SK-N-SH (cell line): Measurements from ENCODE around the gene SERP2. TPM values are rescaled to one million over a fixed set of nuclear protein-coding genes. Genes with fewer than 3 reads are reported as not detected.
A peak's percentile ranks its signal among the peaks of the same experiment; 100 is the strongest.

Source experiments
- CTCF ChIA-PET: fragments of 300-600, 350-600 bp; formaldehyde crosslinking; extraction: SDS; loops from one replicate; lab custom pipeline; 2021; lab: Yijun Ruan, JAX
- POLR2A ChIA-PET: fragments of 350-600 bp; sonication (Branson Sonifier 250); formaldehyde crosslinking; extraction: SDS; loops from one replicate; lab custom pipeline; 2020; ENCODE audit warnings: antibody characterized with exemption, inconsistent platforms; lab: Yijun Ruan, JAX
- DNase-seq: peaks from one replicate; pipeline ENCODE4 v3.0.0; 2012
- H2AFZ ChIP-seq: fragments of 200-600 bp; sonication (generic); 2 replicates; pipeline ENCODE4 v1.8.1; 2016; ENCODE audit warnings: antibody characterized with exemption, mild to moderate bottlenecking, low read depth
- H3F3A ChIP-seq: fragments of 200-600 bp; sonication (generic); replicated peaks from 2 replicates; pipeline ENCODE3; 2016; ENCODE audit warnings: antibody characterized with exemption, mild to moderate bottlenecking; ENCODE audit not compliant: insufficient read depth
- H3K27ac ChIP-seq, 2 experiments: fragments of 200-500 bp in 1 of 2; fragments of 200-600 bp in 1 of 2; sonication (Bioruptor generic) in 1 of 2; sonication (generic), shearing (Covaris generic) in 1 of 2; 2 replicates each; pipeline versions ENCODE4 v1.5.1 to v1.6.1; 2014 to 2016; ENCODE audit warnings: low read depth in 2 of 2, inconsistent platforms in 1 of 2, low read length in 1 of 2, mild to moderate bottlenecking in 1 of 2, mixed read lengths in 1 of 2
- H3K27me3 ChIP-seq: fragments of 200-600 bp; sonication (generic), shearing (Covaris generic); 2 replicates; pipeline ENCODE4 v1.6.1; 2016; ENCODE audit warnings: mixed run types; ENCODE audit not compliant: insufficient read depth
- H3K36me3 ChIP-seq, 2 experiments: fragments of 200-500 bp in 1 of 2; fragments of 200-600 bp in 1 of 2; sonication (Bioruptor generic) in 1 of 2; sonication (generic) in 1 of 2; replicated peaks in 1 of 2; 2 replicates each; pipeline versions ENCODE3 to v1.5.1; 2014 to 2016; ENCODE audit warnings: low read length in 1 of 2, mild to moderate bottlenecking in 1 of 2; ENCODE audit not compliant: insufficient read depth in 2 of 2, control insufficient read depth in 1 of 2
- H3K4me1 ChIP-seq, 2 experiments: fragments of 200-500 bp in 1 of 2; fragments of 200-600 bp in 1 of 2; sonication (Bioruptor generic) in 1 of 2; sonication (generic), shearing (Covaris generic) in 1 of 2; 2 replicates each; pipeline versions ENCODE4 v1.5.1 to v1.6.1; 2014 to 2016; ENCODE audit warnings: low read depth in 1 of 2, low read length in 1 of 2, mixed run types in 1 of 2; ENCODE audit not compliant: insufficient read depth in 2 of 2, control insufficient read depth in 1 of 2
- H3K4me2 ChIP-seq: fragments of 200-600 bp; sonication (generic), shearing (Covaris generic); 2 replicates; pipeline ENCODE4 v1.6.1; 2017; ENCODE audit warnings: mixed run types
- H3K4me3 ChIP-seq, 2 experiments: fragments of 200-500 bp in 1 of 2; fragments of 200-600 bp in 1 of 2; sonication (Bioruptor generic) in 1 of 2; sonication (generic), shearing (Covaris generic) in 1 of 2; 2 replicates each; pipeline versions ENCODE4 v1.5.1 to v1.8.1; 2014 to 2016; ENCODE audit warnings: low read depth in 2 of 2, inconsistent platforms in 1 of 2, low read length in 1 of 2, mild to moderate bottlenecking in 1 of 2, mixed read lengths in 1 of 2, moderate library complexity in 1 of 2
- H3K79me2 ChIP-seq: fragments of 200-600 bp; sonication (generic); 2 replicates; pipeline ENCODE4 v1.8.1; 2017; ENCODE audit warnings: mild to moderate bottlenecking; ENCODE audit not compliant: insufficient read depth
- H3K9ac ChIP-seq: fragments of 200-600 bp; sonication (generic); 2 replicates; pipeline ENCODE4 v1.6.1; 2017; ENCODE audit warnings: mixed run types
- H3K9me2 ChIP-seq: fragments of 200-600 bp; sonication (generic); 2 replicates; pipeline ENCODE4 v1.6.1; 2017; ENCODE audit warnings: mixed run types
- H3K9me3 ChIP-seq: fragments of 200-600 bp; sonication (generic); 2 replicates; pipeline ENCODE4 v1.6.1; 2017; ENCODE audit warnings: mixed run types, mild to moderate bottlenecking, moderate library complexity
- H4K20me1 ChIP-seq: fragments of 200-600 bp; sonication (generic); 2 replicates; pipeline ENCODE4 v1.6.1; 2017; ENCODE audit warnings: mild to moderate bottlenecking, mixed run types; ENCODE audit not compliant: insufficient read depth
- CHD2 ChIP-seq: fragments of 150-350 bp; IDR thresholded peaks from 2 replicates; pipeline ENCODE4 v1.6.1; 2018; ENCODE audit warnings: low read length; ENCODE audit not compliant: partially characterized antibody
- CTCF ChIP-seq: fragments of 200-600 bp; sonication (generic); IDR thresholded peaks from 2 replicates; pipeline ENCODE4 v1.6.1; 2017; ENCODE audit warnings: antibody characterized with exemption, mild to moderate bottlenecking, moderate library complexity
- ELF1 ChIP-seq: IDR thresholded peaks from 2 replicates; pipeline ENCODE4 v1.4.0; 2012
- FOXM1 ChIP-seq: IDR thresholded peaks from 2 replicates; pipeline ENCODE4 v1.4.0; 2012; ENCODE audit warnings: low read depth, mild to moderate bottlenecking
- JUND ChIP-seq: IDR thresholded peaks from 2 replicates; pipeline ENCODE4 v1.4.0; 2012
- MXI1 ChIP-seq: IDR thresholded peaks from 2 replicates; pipeline ENCODE4 v1.6.1; 2012; ENCODE audit warnings: mild to moderate bottlenecking, low read depth, low read length, improper control_type of control experiment
- NFIC ChIP-seq: IDR thresholded peaks from 2 replicates; pipeline ENCODE4 v1.4.0; 2012; ENCODE audit warnings: borderline replicate concordance
- POLR2AphosphoS5 ChIP-seq: IDR thresholded peaks from 2 replicates; pipeline ENCODE4 v1.6.1; 2012; ENCODE audit warnings: low read depth, low read length
- RAD21 ChIP-seq: IDR thresholded peaks from 2 replicates; pipeline ENCODE4 v1.6.1; 2012; ENCODE audit warnings: mild to moderate bottlenecking, low read length
- REST ChIP-seq: IDR thresholded peaks from 2 replicates; pipeline ENCODE4 v1.6.1; 2012; ENCODE audit warnings: mild to moderate bottlenecking, low read depth, low read length, moderate library complexity
- RXRA ChIP-seq: IDR thresholded peaks from 2 replicates; pipeline ENCODE4 v1.4.0; 2012; ENCODE audit warnings: low read depth, mild to moderate bottlenecking, borderline replicate concordance
- TAF1 ChIP-seq: IDR thresholded peaks from 2 replicates; pipeline ENCODE4 v1.6.1; 2012; ENCODE audit warnings: low read depth, mild to moderate bottlenecking, low read length, moderate library complexity, borderline replicate concordance
- TCF12 ChIP-seq: IDR thresholded peaks from 2 replicates; pipeline ENCODE4 v1.4.0; 2012
- TEAD4 ChIP-seq: IDR thresholded peaks from 2 replicates; pipeline ENCODE4 v1.4.0; 2012; ENCODE audit warnings: mild to moderate bottlenecking, borderline replicate concordance; ENCODE audit not compliant: insufficient read depth
- USF2 ChIP-seq: fragments of 150-350 bp; IDR thresholded peaks from 2 replicates; pipeline ENCODE4 v1.6.1; 2017; ENCODE audit warnings: antibody characterized with exemption, low read length, low read depth, borderline replicate concordance
- WGBS: methylation state at CpG from one replicate; pipeline ENCODE4 v1.1.6; 2017; ENCODE audit warnings: low lambda C conversion rate; 5-methylcytosine and 5-hydroxymethylcytosine counted together
- polyA plus RNA-seq, 3 experiments: library from polyadenylated mRNA; depleted of rRNA; stranded (reverse); fragments of >200 nt; gene quantifications; 2 replicates each; pipeline ENCODE4 v1.2.3, GENCODE V29; 2012
- TF ChIP-seq, protein P1 (sequence below): IDR thresholded peaks from 2 replicates; pipeline ENCODE4 v1.4.0; 2012; ENCODE audit warnings: low read depth, borderline replicate concordance
- TF ChIP-seq, protein P2 (sequence below): fragments of 150-350 bp; IDR thresholded peaks from 2 replicates; pipeline ENCODE4 v1.6.1; 2016; ENCODE audit warnings: mild to moderate bottlenecking, low read depth, low read length
- TF ChIP-seq, protein P3 (sequence below): IDR thresholded peaks from 2 replicates; pipeline ENCODE4 v1.4.0; 2012; ENCODE audit warnings: low read depth, borderline replicate concordance

SERP2 gene
- polyA plus RNA-seq, 1 of the 3 experiments (the other 2 are of a cell fraction) = 4.9 TPM

DNA sequence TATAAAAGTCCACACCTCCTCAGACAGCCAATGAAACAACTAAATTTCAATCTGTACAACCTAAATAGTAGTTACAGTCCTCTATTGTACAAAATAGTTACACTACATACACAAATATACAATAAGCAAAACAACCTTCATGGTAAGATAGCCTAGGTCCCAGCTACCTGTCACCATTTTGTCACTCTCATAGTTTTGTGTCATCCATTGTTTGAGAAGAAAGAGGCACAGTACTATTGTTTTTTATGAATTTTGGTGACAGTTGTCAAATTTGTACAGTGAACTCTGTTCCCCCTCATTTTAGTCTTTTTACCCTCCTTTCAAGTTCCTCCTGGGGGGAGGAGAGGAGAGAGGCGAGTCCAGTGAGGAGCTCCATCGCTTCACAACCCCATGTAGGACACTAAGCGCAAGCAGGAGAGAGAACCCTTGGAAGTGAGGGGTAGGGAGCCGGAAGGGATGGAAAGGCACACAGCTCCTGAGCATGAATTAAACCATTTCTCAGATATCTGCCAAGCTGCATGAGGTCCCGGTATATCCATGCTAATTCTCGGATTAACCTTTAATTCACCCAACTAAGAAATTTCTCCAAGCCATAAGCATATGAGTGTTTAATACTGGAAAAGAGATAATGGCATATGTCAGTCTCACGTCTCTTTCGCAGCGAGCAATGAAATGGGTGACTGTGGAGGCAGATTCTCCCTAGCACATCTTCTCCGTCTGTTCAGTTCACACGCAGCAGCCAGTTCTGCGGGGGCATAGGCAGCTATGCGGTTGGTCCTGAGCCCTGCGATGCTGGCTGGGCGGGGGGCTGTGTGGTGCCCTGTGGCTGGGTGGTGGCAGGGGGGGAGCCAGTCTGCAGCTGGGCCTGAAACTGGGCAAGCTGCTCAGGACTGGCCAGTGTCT is 60.5 kb downstream of the SERP2 start:
- H2AFZ ChIP-seq = no peak overlapping the region
- POLR2A ChIA-PET = interaction anchor here (4.7 to 4.9 kb wide), 2 partner anchors 37 to 102 kb away, joined by 32 to 59 read pairs; no protein-coding TSS in a partner anchor
- CTCF ChIA-PET = interaction anchor here (1.0 to 1.1 kb wide), 2 partner anchors 243 to 529 kb away, joined by 4 to 6 read pairs; no protein-coding TSS in a partner anchor
- no peaks in the 10 kb centered on the region for H3K9me3 ChIP-seq
- peaks cover 36% of the 10 kb centered on the region for H3K79me2 ChIP-seq
- H3K36me3 ChIP-seq = peaks cover 26 to 37% of the 10 kb centered on the region in 2 experiments
- 96% methylated on average over 14 of the region's 15 CpGs for WGBS
- H3K4me3 ChIP-seq = peak overlapping the region; percentile 59 to 83
- H3K9me2 ChIP-seq = no peaks in the 10 kb centered on the region
- TF ChIP-seq TEAD4 (no peak), CTCF (no peak), RXRA (no peak), RAD21 (no peak), POLR2AphosphoS5 (no peak), MXI1 (no peak), FOXM1 (no peak), CHD2 (no peak), USF2 (no peak), ELF1 (no peak), NFIC (no peak), REST (no peak), TCF12 (no peak), JUND (no peak), TAF1 (no peak)
- TF ChIP-seq, protein P1, sequence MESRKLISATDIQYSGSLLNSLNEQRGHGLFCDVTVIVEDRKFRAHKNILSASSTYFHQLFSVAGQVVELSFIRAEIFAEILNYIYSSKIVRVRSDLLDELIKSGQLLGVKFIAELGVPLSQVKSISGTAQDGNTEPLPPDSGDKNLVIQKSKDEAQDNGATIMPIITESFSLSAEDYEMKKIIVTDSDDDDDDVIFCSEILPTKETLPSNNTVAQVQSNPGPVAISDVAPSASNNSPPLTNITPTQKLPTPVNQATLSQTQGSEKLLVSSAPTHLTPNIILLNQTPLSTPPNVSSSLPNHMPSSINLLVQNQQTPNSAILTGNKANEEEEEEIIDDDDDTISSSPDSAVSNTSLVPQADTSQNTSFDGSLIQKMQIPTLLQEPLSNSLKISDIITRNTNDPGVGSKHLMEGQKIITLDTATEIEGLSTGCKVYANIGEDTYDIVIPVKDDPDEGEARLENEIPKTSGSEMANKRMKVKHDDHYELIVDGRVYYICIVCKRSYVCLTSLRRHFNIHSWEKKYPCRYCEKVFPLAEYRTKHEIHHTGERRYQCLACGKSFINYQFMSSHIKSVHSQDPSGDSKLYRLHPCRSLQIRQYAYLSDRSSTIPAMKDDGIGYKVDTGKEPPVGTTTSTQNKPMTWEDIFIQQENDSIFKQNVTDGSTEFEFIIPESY = no peak
- TF ChIP-seq, protein P2, sequence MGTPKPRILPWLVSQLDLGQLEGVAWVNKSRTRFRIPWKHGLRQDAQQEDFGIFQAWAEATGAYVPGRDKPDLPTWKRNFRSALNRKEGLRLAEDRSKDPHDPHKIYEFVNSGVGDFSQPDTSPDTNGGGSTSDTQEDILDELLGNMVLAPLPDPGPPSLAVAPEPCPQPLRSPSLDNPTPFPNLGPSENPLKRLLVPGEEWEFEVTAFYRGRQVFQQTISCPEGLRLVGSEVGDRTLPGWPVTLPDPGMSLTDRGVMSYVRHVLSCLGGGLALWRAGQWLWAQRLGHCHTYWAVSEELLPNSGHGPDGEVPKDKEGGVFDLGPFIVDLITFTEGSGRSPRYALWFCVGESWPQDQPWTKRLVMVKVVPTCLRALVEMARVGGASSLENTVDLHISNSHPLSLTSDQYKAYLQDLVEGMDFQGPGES = no peak
- TF ChIP-seq, protein P3, sequence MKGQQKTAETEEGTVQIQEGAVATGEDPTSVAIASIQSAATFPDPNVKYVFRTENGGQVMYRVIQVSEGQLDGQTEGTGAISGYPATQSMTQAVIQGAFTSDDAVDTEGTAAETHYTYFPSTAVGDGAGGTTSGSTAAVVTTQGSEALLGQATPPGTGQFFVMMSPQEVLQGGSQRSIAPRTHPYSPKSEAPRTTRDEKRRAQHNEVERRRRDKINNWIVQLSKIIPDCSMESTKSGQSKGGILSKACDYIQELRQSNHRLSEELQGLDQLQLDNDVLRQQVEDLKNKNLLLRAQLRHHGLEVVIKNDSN = no peak
- peak overlapping the region; percentile 98; the same call in 1 of the 2 replicates for H3K9ac ChIP-seq
- H3K27me3 ChIP-seq = no peaks in the 10 kb centered on the region
- H3K27ac ChIP-seq = peak overlapping the region; percentile 81 to 94
- no peak for DNase-seq
- H4K20me1 ChIP-seq = peaks cover 17% of the 10 kb centered on the region; the same call in 1 of the 2 replicates
- peaks cover 10 to 28% of the 10 kb centered on the region in 2 experiments; a peak in 3 of 4 replicates for H3K4me1 ChIP-seq
- H3K4me2 ChIP-seq = peak overlapping the region; percentile 79
- H3F3A ChIP-seq = peaks cover 44% of the 10 kb centered on the region
